IMR-90 (cell line): Measurements from ENCODE around the gene RNF125. TPM values are rescaled to one million over a fixed set of nuclear protein-coding genes. Genes with fewer than 3 reads are reported as not detected.

ENCODE experiments used
- ATAC-seq: fragments of 200-7000 bp; cut with Tn5 transposase; 2 replicates; pipeline ENCODE4 v1.9.1; 2020; ENCODE audit warnings: low read depth, mild to moderate bottlenecking, moderate library complexity
- BruUV-seq: library from RNA; stranded (reverse); fragments of 400-500 nt; replicated peaks from 2 replicates; lab custom pipeline; 2021; lab: Mats Ljungman, UMichigan
- CTCF ChIA-PET: fragments of 300-600 bp; formaldehyde crosslinking; extraction: SDS; loops from one replicate; lab custom pipeline; 2021; ENCODE audit warnings: antibody characterized with exemption; lab: Yijun Ruan, JAX
- POLR2A ChIA-PET: fragments of 300-600 bp; sonication (Branson Sonifier 250); formaldehyde crosslinking; loops from one replicate; lab custom pipeline; 2022; ENCODE audit warnings: antibody characterized with exemption; ENCODE audit not compliant: unreplicated experiment; lab: Charles Lee
- DNase-seq: peaks from one replicate; pipeline ENCODE4 v3.0.0; 2013
- H2AFZ ChIP-seq: replicated peaks from 2 replicates; pipeline ENCODE3; 2013; ENCODE audit warnings: low read length, mild to moderate bottlenecking; ENCODE audit not compliant: poor library complexity
- H2AK5ac ChIP-seq: 2 replicates; pipeline ENCODE4 v1.6.1; 2013; ENCODE audit warnings: low read depth, low read length, inconsistent platforms
- H2AK9ac ChIP-seq: replicated peaks from 2 replicates; pipeline ENCODE3; 2013; ENCODE audit warnings: mild to moderate bottlenecking, low read depth, low read length, moderate library complexity; ENCODE audit not compliant: poor library complexity
- H2BK120ac ChIP-seq: 2 replicates; pipeline ENCODE4 v1.6.1; 2013; ENCODE audit warnings: low read depth, low read length, inconsistent platforms
- H2BK15ac ChIP-seq: 3 replicates; pipeline ENCODE4 v1.6.1; 2013; ENCODE audit warnings: low read depth, low read length, inconsistent platforms
- H2BK20ac ChIP-seq: 2 replicates; pipeline ENCODE4 v1.6.1; 2013; ENCODE audit warnings: low read depth, mild to moderate bottlenecking, inconsistent platforms, low read length, moderate library complexity
- H2BK5ac ChIP-seq: 2 replicates; pipeline ENCODE4 v1.6.1; 2013; ENCODE audit warnings: mild to moderate bottlenecking, low read depth, low read length, inconsistent platforms; ENCODE audit not compliant: poor library complexity, severe bottlenecking
- H3K14ac ChIP-seq: replicated peaks from 2 replicates; pipeline ENCODE4 v1.6.1; 2013; ENCODE audit warnings: low read depth, low read length, inconsistent platforms
- H3K18ac ChIP-seq: 2 replicates; pipeline ENCODE4 v1.6.1; 2013; ENCODE audit warnings: low read depth, low read length, control low read depth
- H3K23ac ChIP-seq: 2 replicates; pipeline ENCODE4 v1.6.1; 2013; ENCODE audit warnings: low read depth, low read length, inconsistent platforms
- H3K27ac ChIP-seq: 2 replicates; pipeline ENCODE4 v1.5.1; 2013; ENCODE audit warnings: mild to moderate bottlenecking, control low read depth, low read length; ENCODE audit not compliant: insufficient read depth
- H3K27me3 ChIP-seq: 2 replicates; pipeline ENCODE4 v1.6.1; 2013; ENCODE audit warnings: low read length; ENCODE audit not compliant: control insufficient read depth, insufficient read depth
- H3K36me3 ChIP-seq: 2 replicates; pipeline ENCODE4 v1.6.1; 2013; ENCODE audit warnings: low read length, mixed read lengths; ENCODE audit not compliant: control insufficient read depth, insufficient read depth
- H3K4ac ChIP-seq: 2 replicates; pipeline ENCODE4 v1.6.1; 2013; ENCODE audit warnings: low read depth, low read length, inconsistent platforms
- H3K4me1 ChIP-seq: 2 replicates; pipeline ENCODE4 v1.6.1; 2013; ENCODE audit warnings: low read length, mixed read lengths; ENCODE audit not compliant: control insufficient read depth, insufficient read depth
- H3K4me2 ChIP-seq: 2 replicates; pipeline ENCODE4 v1.6.1; 2013; ENCODE audit warnings: low read depth, mild to moderate bottlenecking, control low read depth, low read length, moderate library complexity
- H3K4me3 ChIP-seq: 2 replicates; pipeline ENCODE4 v1.5.1; 2013; ENCODE audit warnings: low read depth, mild to moderate bottlenecking, control low read depth, low read length, moderate library complexity; ENCODE audit not compliant: insufficient read depth
- H3K56ac ChIP-seq: 2 replicates; pipeline ENCODE4 v1.6.1; 2013; ENCODE audit warnings: low read length, inconsistent platforms; ENCODE audit not compliant: insufficient read depth; ENCODE audit errors: extremely low read depth
- H3K79me1 ChIP-seq, 2 experiments: 2 replicates each; pipeline ENCODE4 v1.6.1; 2013; ENCODE audit warnings: low read length in 2 of 2, inconsistent platforms in 1 of 2, low read depth in 1 of 2
- H3K9ac ChIP-seq: 2 replicates; pipeline ENCODE4 v1.6.1; 2013; ENCODE audit warnings: low read depth, low read length, control low read depth
- H3K9me1 ChIP-seq: 2 replicates; pipeline ENCODE4 v1.6.1; 2013; ENCODE audit warnings: low read length, inconsistent platforms; ENCODE audit not compliant: insufficient read depth
- H3K9me3 ChIP-seq: 2 replicates; pipeline ENCODE4 v1.6.1; 2013; ENCODE audit warnings: low read length; ENCODE audit not compliant: control insufficient read depth, insufficient read depth
- H4K20me1 ChIP-seq: 2 replicates; pipeline ENCODE4 v1.6.1; 2013; ENCODE audit warnings: low read length, inconsistent platforms; ENCODE audit not compliant: insufficient read depth
- H4K5ac ChIP-seq: 2 replicates; pipeline ENCODE4 v1.6.1; 2013; ENCODE audit warnings: mild to moderate bottlenecking, low read depth, low read length, control low read depth
- H4K8ac ChIP-seq, 2 experiments: 2 replicates each; pipeline ENCODE4 v1.6.1; 2013; ENCODE audit warnings: low read depth in 2 of 2, low read length in 2 of 2, control low read depth in 1 of 2, inconsistent platforms in 1 of 2
- H4K91ac ChIP-seq: 2 replicates; pipeline ENCODE4 v1.6.1; 2013; ENCODE audit warnings: low read depth, low read length, inconsistent platforms; ENCODE audit not compliant: insufficient read depth
- MAFK ChIP-seq: IDR thresholded peaks from 2 replicates; pipeline ENCODE4 v1.6.1; 2012; ENCODE audit warnings: low read depth, low read length, improper control_type of control experiment
- RFX5 ChIP-seq: IDR thresholded peaks from 2 replicates; pipeline ENCODE4 v1.8.0; 2012; ENCODE audit warnings: low read depth, mild to moderate bottlenecking, low read length, moderate library complexity
- WGBS, 2 experiments: methylation state at CpG; one replicate each; pipeline versions ENCODE4 v1.1.5 to v1.1.7; 2013; ENCODE audit warnings: missing lambda C conversion rate in 2 of 2; ENCODE audit not compliant: insufficient read length in 1 of 2; ENCODE audit errors: extremely low coverage in 2 of 2; 5-methylcytosine and 5-hydroxymethylcytosine counted together
- dilution Hi-C: fragments of 300-500 bp; cut with HindIII; formaldehyde crosslinking; loops from one replicate; pipeline ENCODE4 v1.14.3; 2018; ENCODE audit warnings: low sequenced_read_pairs; ENCODE audit not compliant: unreplicated experiment
- in situ Hi-C: fragments of 300-500 bp; cut with MboI; formaldehyde crosslinking; loops from 3 replicates; pipeline ENCODE4 v1.14.3; 2019; ENCODE audit warnings: low sequenced_read_pairs, inconsistent platforms, mixed read lengths
- intact Hi-C: fragments of 100-400 bp; cut with micrococcal nuclease; formaldehyde crosslinking; loops from 2 replicates; pipeline ENCODE4 v1.10.0; 2022
- polyA plus RNA-seq, 3 experiments: library from polyadenylated mRNA; depleted of rRNA; stranded (reverse); fragments of >200 nt; gene quantifications; 2 replicates each; pipeline ENCODE4 v1.2.3, GENCODE V29; 2012; ENCODE audit warnings: low replicate concordance in 1 of 3
- total RNA-seq: library from RNA; depleted of rRNA; stranded (reverse); fragments of >200 nt; gene quantifications from 2 replicates; pipeline ENCODE4 v1.2.3, GENCODE V29; 2012
- TF ChIP-seq, protein P1 (sequence below): fragments of 150-350 bp; IDR thresholded peaks from 2 replicates; pipeline ENCODE4 v1.6.1; 2016; ENCODE audit warnings: low read depth, mild to moderate bottlenecking, low read length, moderate library complexity, borderline replicate concordance

RNF125 gene
- total and polyA plus RNA-seq, 2 of the 4 experiments (the other 2 are of a cell fraction), result under 0.01 to 0.10 TPM

DNA sequence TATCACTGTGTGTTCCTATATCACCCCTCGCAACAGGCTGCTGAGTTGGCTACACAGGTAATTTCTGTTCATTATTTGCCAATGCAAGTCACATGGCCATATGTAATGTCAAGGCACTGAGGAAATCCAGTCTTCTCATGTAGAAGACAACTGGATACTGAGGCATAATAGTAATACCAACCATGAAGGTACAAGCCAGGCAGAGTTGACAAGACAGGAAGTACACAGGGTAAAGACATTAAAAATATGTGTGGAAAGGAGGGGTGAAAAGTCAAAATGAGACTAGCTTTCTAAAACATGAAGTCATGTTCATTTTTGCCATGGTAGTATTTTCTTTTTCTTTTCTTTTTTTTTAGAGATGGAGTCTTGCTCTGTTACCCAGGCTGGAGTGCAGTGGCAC lies 55.6 kb downstream of the RNF125 start:
- Histone ChIP-seq H4K5ac (no peak overlapping the region), H2BK20ac (no peak overlapping the region), H3K27me3 (0 out of 2 replicates have a peak, but pooled peaks cover 1% of the 10 kb centered on the region), H3K4me1 (no peaks in the 10 kb centered on the region), H2BK120ac (no peak overlapping the region), H3K27ac (no peak overlapping the region), H2BK15ac (no peak overlapping the region), H4K8ac (no peak overlapping the region), H3K9ac (no peak overlapping the region), H3K9me3 (no peaks in the 10 kb centered on the region), H3K56ac (no peak overlapping the region), H4K91ac (no peak overlapping the region), H3K9me1 (no peaks in the 10 kb centered on the region), H3K23ac (no peak overlapping the region), H3K4ac (no peak overlapping the region), H3K4me3 (no peak overlapping the region), H3K18ac (no peak overlapping the region), H2AK9ac (no peak overlapping the region), H2AFZ (no peak overlapping the region), H3K4me2 (no peak overlapping the region), H3K79me1 (no peaks in the 10 kb centered on the region), H4K20me1 (no peaks in the 10 kb centered on the region), H3K36me3 (no peaks in the 10 kb centered on the region), H3K14ac (no peak overlapping the region), H2BK5ac (no peak overlapping the region), H2AK5ac (no peak overlapping the region)
- ChIA-PET POLR2A (no interaction called here), CTCF (no interaction called here)
- intact Hi-C loops, result no loop called here
- WGBS, 2 experiments, result no CpG with 5 or more reads among the region's 1 CpG
- in situ Hi-C loops, result no loop called here
- BruUV-seq, result no TSS peak
- dilution Hi-C loops, result no loop called here
- TF ChIP-seq, protein P1, sequence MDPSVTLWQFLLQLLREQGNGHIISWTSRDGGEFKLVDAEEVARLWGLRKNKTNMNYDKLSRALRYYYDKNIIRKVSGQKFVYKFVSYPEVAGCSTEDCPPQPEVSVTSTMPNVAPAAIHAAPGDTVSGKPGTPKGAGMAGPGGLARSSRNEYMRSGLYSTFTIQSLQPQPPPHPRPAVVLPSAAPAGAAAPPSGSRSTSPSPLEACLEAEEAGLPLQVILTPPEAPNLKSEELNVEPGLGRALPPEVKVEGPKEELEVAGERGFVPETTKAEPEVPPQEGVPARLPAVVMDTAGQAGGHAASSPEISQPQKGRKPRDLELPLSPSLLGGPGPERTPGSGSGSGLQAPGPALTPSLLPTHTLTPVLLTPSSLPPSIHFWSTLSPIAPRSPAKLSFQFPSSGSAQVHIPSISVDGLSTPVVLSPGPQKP, result no peak
- TF ChIP-seq RFX5 (no peak), MAFK (no peak)
- ATAC-seq (no peak), DNase-seq (no peak)
